NCI-H2081 (cell line): ENCODE data around the gene IGF1.

Experiments used
- DNase-seq, 2 experiments: peaks; one replicate each; lab custom pipeline; 2025; lab: John Stamatoyannopoulos, UW

The IGF1 gene

GRCh38 chr12:102496591-102496990 is 16.2 kb upstream of the IGF1 start:
- DNase-seq, result no peak

- no peak for DNase-seq
Observed at GRCh38 chr12:102487226-102487625, 6.9 kb upstream of the IGF1 start.

- no peak for DNase-seq
Observed at GRCh38 chr12:102486153-102486552, 5.8 kb upstream of the IGF1 start.

GRCh38 chr12:102484428-102484958 is 4.1 kb upstream of the IGF1 start:
- peak; percentile 18 to 34 for DNase-seq

- DNase-seq, result no peak
Observed at GRCh38 chr12:102484017-102484416, 3.7 kb upstream of the IGF1 start.

GRCh38 chr12:102483466-102483865 is 3.1 kb upstream of the IGF1 start:
- no peak for DNase-seq

GRCh38 chr12:102481705-102482425 is 1.5 kb upstream of the IGF1 start:
- peak in 1 of 2 experiments; percentile 6 for DNase-seq

GRCh38 chr12:102479939-102480338 is 424 bp downstream of the IGF1 start:
- DNase-seq, result no peak

- peak in 1 of 2 experiments; percentile 17 for DNase-seq
Observed at GRCh38 chr12:102479099-102479885, 1.1 kb downstream of the IGF1 start.

GRCh38 chr12:102478405-102479098 is 1.8 kb downstream of the IGF1 start:
- peak; percentile 17 to 59 for DNase-seq

GRCh38 chr12:102475355-102475754 is 5.0 kb downstream of the IGF1 start:
- no peak for DNase-seq

GRCh38 chr12:102474438-102475064 is 5.8 kb downstream of the IGF1 start:
- DNase-seq, result no peak

GRCh38 chr12:102472496-102472895 is 7.9 kb downstream of the IGF1 start:
- no peak for DNase-seq

- no peak for DNase-seq
Observed at GRCh38 chr12:102471556-102471955, 8.8 kb downstream of the IGF1 start.

GRCh38 chr12:102470945-102471344 is 9.4 kb downstream of the IGF1 start:
- DNase-seq, result no peak

GRCh38 chr12:102468261-102468915 is 12.0 kb downstream of the IGF1 start:
- no peak for DNase-seq

GRCh38 chr12:102465762-102466560 is 14.4 kb downstream of the IGF1 start:
- DNase-seq, result no peak

- DNase-seq, result no peak
Observed at GRCh38 chr12:102463659-102464249, 16.6 kb downstream of the IGF1 start.

GRCh38 chr12:102462795-102463465 is 17.4 kb downstream of the IGF1 start:
- no peak for DNase-seq

GRCh38 chr12:102462386-102462785 is 18.0 kb downstream of the IGF1 start:
- no peak for DNase-seq
